ENCODE results near the gene BIVM.

Gene BIVM

GRCh38 chr13:102798581-102799425 lies at the start of gene BIVM, which contains the start of gene POGLUT2:
Gene BIVM (plus strand): TSS chr13:102799119. CDS start chr13:102807268, 8,149 bp downstream.
Gene POGLUT2 (minus strand): TSS chr13:102798976. CDS start chr13:102798670, 306 bp downstream.
- DNase-seq (ENCODE audit: low read depth in 2 of 2) = peak; percentile 94 to 95
- TF ChIP-seq CTCF (IDR thresholded peaks at IDR 0.05; ENCODE audit: low read depth, low read length) = no peak
- peak within 1 kb of the TSS; percentile 75 to 92 for H3K4me3 ChIP-seq (replicated peaks in 1 of 2; ENCODE audit: low read depth in 2 of 2, low read length in 2 of 2)

- no peak overlapping the region for H3K4me3 ChIP-seq (replicated peaks in 1 of 2; ENCODE audit: low read depth in 2 of 2, low read length in 2 of 2)
- TF ChIP-seq CTCF (IDR thresholded peaks at IDR 0.05; ENCODE audit: low read depth, low read length) = no peak
- DNase-seq (ENCODE audit: low read depth in 2 of 2) = no peak
These were observed 47.0 kb upstream of the BIVM start for GRCh38 chr13:102751886-102752285.

GRCh38 chr13:102757006-102757405 lies 41.9 kb upstream of the BIVM start:
- TF ChIP-seq CTCF (IDR thresholded peaks at IDR 0.05; ENCODE audit: low read depth, low read length) = no peak
- no peak overlapping the region for H3K4me3 ChIP-seq (replicated peaks in 1 of 2; ENCODE audit: low read depth in 2 of 2, low read length in 2 of 2)
- DNase-seq (ENCODE audit: low read depth in 2 of 2) = no peak

- no peak for TF ChIP-seq CTCF (IDR thresholded peaks at IDR 0.05; ENCODE audit: low read depth, low read length)
These were observed 40.1 kb upstream of the BIVM start for GRCh38 chr13:102758842-102759241.

GRCh38 chr13:102761071-102761470 lies 37.8 kb upstream of the BIVM start:
- TF ChIP-seq CTCF (IDR thresholded peaks at IDR 0.05; ENCODE audit: low read depth, low read length) = no peak
- DNase-seq (ENCODE audit: low read depth in 2 of 2) = no peak
- no peak overlapping the region for H3K4me3 ChIP-seq (replicated peaks in 1 of 2; ENCODE audit: low read depth in 2 of 2, low read length in 2 of 2)

More at GRCh38 chr13:102758842-102759241, 40.1 kb upstream of the BIVM start:
- no peak for DNase-seq (ENCODE audit: low read depth in 2 of 2)
- no peak overlapping the region for H3K4me3 ChIP-seq (replicated peaks in 1 of 2; ENCODE audit: low read depth in 2 of 2, low read length in 2 of 2)

- TF ChIP-seq CTCF (IDR thresholded peaks at IDR 0.05; ENCODE audit: low read depth, low read length) = no peak
- no peak overlapping the region for H3K4me3 ChIP-seq (replicated peaks in 1 of 2; ENCODE audit: low read depth in 2 of 2, low read length in 2 of 2)
- no peak for DNase-seq (ENCODE audit: low read depth in 2 of 2)
These were observed 35.2 kb upstream of the BIVM start for GRCh38 chr13:102763741-102764140.
